NCI-H2107 treated with DMSO at 0.1 percent for 48 hours (cell line): ENCODE measurements around the gene AFAP1.
"Not testable (repeated sequence)": the region's sequence is repeated elsewhere in the genome, so short reads cannot be mapped to it uniquely, and the experiment has no call there.

ENCODE experiments used
- DNase-seq: peaks from one replicate; lab custom pipeline; 2025; ENCODE audit not compliant: unreplicated experiment; lab: John Stamatoyannopoulos, UW

Gene AFAP1

DNA sequence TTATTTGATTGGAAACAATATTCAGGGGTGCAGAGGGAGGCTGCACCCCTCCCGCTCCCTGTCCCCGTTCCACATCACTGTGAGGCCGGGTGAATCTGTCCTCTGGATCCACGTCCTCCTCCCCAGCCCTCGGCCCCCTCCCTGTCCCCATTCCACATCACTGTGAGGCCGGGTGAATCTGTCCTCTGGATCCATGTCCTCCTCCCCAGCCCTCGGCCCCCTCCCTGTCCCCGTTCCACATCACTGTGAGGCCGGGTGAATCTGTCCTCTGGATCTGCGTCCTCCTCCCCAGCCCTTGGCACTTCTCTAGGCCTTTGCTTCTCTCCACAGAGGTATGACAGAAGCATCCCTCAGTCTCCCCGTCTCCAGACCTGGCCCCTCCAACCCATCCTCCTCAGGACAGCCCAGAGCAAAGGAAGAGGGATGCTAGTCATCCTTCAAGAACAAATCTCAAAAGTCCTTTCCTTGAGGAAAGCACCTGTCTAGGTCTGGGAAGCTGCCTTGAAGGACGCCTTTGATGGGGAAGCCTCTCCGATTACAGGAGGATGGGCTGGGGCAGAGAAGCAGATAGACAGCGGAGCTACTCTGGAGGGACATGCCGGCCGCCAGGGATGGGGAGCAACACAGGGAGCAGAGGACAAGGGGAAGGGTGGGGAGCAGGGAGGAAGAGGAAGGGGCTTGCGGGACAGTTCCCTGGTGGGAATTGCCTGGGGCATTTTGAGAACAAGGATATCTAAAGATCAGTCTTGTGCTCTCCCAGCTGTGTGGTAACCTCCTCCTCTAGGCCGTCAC lies 10.8 kb upstream of the AFAP1 start:
- no peak for DNase-seq

DNA sequence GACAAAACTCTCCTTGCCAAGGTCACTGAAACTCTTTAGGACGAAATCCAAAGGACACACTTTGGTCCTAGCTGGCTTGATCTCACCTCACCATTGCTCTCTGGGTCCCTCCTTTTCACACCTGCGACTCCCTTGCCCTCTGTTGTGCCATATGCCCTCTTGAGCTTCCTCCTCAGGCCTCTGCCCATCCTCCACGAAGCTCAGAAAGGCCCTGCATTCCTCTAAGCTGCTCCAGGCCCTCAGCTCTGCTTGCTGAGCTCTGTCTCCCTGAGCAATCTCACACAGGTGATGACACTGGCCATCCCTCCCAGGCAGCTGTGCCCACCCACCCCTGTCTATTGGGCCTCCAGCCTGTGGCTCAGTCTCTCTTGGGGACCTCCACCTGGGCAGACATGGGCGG lies 10.1 kb upstream of the AFAP1 start:
- DNase-seq = no peak

DNA sequence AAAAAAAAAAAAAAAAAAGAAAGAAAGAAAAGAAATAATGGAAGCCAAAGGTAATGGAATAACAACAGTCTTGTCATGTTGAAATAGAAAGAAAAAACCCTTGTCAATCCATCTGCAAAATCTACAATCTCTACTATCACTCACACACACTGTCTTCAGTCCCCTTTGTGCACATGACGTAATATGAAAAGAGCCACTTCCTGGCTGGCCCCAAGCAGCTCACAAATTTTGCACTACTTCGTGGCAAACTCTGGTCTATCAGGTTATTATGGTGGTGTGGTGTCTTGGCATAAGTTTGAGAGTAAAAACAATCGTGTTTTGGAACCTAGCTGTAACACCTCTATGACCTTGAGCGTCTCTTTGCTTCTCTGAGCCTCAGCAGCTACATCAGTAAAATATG lies 8.3 kb upstream of the AFAP1 start:
- DNase-seq = no peak

DNA sequence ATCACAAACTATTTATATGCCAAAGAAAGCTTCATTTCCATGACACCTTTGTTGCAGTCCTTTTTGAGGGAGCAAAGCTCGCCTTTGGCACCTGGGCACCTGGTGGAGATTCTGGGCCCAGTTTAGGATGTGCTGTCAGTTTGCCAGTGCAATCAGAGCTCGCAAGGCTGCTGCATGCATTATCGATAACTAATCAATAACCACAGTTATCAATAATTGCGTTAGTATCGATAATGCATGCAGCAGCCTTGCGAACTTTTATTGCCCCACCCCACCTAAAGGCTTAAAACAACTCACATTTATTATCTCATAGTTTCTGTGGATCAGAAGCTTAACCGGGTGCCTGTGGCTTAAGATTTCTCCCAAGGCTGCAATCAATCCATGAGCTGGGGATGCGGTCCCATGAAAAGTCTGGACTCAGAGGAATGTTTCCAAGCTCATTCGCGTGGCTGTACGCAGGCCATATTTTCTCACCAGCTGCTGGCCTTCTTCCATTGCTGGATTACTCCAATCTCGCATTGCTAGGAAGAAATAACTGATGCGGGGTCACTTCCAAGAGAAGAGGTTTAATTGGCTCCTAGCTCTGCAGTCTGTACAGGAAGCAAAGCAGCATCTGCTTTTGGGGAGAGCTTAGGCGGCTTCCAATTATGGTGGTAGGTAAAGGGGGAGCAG lies 6.2 kb upstream of the AFAP1 start:
- DNase-seq = no peak

DNA sequence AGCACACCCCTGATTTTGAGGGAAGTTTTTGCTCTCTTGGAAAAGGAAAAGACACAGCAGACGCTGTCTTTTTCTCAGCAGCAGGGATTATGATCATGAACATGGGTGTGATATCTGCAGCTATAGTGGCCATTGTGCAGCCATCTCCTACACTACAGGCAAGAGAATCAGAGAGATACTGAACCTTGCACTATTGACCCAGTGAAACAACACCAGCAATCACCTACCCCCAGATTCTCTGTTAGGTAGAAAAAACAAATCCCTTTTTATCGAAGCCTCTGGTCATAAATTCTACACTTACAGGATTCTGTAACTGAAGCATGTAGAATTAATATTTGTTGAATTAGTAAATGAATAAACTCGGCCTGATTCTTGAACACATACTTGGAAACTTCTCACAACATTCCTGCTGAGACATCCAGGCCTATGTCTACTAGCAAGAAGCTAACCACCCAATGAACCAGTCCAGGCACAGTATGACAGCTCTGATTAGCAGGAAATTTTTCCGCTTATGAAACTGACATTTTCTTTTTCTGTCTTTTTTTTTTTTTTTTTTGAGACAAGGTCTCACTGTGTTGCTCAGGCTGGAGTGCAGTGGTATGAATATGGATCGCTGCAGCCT lies 5.0 kb upstream of the AFAP1 start:
- DNase-seq = no peak

DNA sequence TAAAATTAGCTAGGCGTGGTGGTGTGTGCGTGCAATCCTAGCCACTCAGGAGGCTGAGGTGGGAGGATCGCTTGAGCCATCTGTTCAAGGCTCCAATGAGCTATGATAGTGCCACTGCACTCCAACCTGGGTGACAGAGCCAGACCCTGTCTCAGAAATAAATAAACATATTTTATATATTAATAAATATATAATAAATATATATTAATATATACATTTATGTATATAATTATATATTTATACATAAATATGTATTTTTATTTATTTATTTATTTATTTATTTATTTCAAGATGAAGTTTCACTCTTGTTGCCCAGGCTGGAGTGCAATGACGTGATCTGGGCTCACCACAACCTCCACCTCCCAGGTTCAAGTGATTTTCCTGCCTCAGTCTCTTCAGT lies 4.0 kb upstream of the AFAP1 start:
- not testable (repeated sequence) for DNase-seq

DNA sequence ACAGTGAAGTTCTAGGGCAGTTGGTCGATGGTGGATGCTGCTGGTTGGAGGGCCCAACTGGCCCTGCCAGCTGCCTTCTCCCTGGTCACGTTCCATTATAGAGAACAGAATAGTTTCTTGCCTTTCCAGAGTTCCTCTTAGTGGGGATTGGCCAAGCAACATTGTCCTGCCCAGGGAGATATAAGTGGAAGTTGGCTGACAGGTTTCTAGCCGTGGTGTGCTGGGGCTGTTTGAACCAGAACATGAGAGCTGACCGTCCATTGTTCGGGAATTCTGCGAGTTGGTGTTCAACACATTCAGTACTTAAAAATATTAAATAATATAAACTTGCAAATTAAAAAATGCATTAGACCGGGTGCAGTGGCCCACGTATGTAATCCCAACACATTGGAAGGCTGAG lies 3.5 kb upstream of the AFAP1 start:
- no peak for DNase-seq

DNA sequence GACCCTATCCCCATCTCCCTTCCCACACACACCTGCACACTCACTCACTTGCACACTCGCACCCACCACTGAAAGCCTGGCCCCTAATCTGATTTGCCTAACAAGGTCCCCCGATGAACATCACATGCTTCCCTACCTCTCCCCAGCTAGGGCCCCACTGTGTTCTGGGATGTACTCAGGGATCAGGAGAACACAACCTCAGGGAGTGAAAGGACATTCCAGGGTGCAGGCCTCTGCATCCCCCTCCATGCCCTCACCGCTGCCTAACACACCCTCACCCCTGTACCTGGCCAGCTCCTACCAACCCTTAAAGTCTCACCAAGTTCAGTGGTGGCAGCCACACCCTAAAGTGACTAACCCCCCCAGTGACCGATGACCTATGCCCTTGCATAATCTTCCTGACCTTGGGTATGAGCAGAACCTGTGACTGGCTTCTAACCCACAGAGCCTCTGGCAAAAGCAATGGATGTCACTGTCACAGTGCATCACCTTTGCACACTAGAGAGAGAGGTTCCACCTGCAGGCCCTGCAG lies 2.4 kb upstream of the AFAP1 start:
- DNase-seq = no peak

DNA sequence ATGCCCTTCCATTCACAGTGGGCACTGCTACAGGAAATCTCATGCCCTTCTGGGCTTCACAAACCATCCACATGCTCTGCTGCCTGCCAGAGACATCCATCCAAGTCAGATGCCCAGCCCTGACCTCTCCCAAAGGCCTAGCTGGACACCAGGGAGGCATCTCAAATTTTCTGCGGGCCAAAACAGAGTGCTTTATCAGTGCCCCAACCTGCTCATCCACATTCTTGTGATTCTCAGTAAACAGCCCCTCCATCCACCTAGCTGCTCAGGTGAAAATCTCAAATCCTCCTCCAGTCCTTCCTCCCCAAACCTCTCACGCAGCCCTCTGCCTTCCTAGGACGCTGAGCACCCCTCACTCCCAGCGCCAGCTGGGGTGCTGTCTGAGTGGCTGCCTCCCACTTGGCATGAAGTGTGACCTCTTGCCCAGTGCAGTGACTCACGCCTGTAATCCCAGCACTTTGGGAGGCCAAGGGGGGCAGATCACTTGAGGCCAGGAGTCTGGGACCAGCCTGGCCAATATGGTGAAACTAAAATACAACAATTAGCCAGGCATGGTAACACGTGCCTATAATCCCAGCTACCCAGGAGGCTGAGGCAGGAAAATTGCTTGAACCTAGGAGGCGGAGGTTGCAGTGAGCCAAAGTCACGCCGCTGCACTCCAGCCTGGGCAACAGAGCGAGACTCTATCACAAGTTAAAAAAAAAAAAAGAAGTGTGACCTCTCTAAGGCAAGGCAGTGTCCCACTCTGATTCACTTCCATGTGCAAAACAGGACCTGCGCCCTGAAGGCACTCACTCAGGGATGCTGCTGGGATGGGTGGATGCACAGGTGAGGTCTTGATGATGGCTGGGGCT lies 1.7 kb upstream of the AFAP1 start:
- no peak for DNase-seq

DNA sequence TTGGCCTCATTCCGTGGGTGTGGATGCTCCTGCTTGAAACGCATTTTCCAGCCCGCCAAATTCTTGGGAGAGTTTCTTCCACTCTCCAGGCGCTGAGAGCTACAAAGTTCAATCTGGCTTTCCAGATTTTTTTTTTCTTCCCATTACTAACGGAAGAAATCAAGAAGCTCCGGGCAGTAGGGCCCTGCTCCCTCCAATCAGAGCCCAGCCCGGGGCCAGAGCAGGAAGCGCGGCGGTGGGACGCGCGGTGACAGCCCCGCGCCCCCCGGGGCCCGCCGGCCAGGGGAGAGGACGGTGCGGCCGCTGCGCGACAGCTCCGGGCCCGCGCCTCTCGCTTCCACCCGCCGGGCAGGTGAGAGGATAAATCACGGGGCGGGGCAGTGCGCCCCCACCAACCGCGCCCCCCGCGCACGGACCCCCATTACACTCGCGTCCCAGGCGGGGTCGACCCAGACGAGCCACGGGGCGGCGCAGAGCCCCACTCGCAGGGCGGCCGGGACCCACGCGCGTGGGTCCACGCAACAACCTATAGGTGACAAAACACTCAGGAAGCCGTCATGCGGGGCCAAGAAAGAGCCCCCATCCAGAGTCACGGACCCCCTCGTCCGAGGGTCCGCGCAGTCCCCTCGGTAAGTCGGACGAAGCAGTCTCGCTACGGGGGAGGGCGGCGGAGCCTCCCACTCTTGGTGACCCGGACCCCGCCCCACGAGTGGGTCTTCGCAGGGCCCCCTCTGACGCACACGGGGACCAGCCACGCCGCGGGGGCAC lies 868 bp downstream of the AFAP1 start:
- no peak for DNase-seq

DNA sequence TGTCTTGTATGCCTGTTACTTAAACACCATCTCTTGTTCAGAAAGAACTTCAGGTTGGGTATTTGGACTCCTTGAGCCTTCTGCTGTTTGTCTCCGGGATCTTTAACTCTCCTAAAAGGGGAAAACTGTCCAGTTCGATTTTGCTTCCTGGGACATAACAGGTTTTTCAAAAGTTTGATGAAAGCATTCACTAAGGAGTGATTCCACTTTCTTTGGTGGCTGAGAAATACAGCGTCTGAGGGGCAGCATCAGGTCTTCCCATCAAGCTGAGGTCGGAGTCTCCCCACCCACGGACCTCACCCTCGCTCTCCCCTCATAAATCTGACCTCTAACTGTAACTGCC lies 1.4 kb downstream of the AFAP1 start:
- DNase-seq = no peak

DNA sequence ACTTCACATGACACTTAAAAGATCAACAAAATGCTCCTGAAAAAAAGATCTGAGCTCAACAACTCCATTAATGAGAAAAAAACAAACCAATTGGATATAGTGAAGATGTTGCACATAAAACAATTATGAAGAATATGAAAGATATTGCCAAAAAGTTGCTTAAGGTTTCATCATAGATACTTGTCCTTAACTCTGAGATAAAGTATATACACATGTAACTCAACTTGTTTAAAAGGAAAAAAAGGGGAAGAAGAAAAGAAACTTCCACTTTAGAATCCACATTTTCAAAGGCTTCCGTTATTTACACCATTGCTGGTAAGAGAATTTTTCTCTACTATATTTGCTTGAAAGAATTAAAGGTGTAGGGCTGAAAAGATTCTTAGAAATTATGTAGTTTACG lies 2.7 kb downstream of the AFAP1 start:
- no peak for DNase-seq

DNA sequence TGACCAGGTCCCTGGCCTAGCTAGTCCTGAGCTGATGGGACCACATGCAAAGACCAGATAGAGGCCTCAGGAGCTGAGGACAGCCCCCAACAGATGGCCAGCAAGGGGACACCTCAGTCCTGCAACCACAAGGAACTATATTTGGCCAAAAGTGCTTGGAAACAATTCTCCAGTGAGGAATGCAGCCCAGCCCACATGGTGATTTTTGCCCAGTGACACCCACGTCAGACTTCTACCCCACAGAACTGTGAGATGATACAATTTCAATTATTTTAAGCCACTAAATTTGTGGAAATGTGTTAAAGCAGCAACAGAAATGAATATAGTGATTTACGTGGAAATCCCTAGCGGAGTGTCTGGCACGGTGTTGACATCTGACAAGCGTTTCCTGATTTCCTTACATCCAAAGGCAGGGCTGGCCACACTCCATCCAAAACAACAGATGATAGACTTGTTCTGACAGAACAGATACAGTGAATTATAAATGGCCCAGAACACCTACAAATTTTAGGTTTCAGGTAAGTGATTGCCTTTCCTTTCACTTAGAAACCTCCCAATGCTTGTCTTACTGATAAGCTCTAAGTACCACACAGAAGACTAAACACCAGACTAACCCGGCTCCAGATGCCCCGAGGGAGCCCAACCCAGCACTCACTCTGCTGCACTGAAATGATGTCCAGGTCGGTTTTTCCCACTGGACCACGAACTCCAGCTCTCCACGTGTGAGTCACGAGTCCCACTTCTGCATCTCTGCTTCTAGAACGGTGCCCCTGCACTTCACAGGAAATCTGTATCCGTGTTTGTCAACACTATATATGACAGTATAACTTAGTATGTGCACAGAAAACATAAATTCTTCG lies 5.8 kb downstream of the AFAP1 start:
- DNase-seq = no peak

DNA sequence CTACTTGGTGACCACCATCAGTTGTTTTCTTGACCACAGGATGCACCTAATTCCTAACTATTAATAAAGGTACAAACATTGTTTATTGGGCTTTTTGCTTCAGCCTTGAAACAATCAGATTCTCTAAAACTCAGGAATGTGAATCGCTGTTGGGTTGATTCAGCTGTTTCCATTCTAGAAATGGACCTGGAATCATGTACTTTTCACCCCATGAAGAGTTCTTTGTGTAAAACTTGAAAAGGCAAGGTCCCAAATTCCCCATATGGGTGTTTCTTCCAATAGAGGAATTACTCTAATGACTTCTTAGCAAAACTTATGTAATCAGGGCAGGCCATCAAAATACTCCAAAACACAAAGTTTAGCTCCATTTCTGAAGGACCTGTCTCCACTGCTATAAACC lies 7.4 kb downstream of the AFAP1 start:
- no peak for DNase-seq

DNA sequence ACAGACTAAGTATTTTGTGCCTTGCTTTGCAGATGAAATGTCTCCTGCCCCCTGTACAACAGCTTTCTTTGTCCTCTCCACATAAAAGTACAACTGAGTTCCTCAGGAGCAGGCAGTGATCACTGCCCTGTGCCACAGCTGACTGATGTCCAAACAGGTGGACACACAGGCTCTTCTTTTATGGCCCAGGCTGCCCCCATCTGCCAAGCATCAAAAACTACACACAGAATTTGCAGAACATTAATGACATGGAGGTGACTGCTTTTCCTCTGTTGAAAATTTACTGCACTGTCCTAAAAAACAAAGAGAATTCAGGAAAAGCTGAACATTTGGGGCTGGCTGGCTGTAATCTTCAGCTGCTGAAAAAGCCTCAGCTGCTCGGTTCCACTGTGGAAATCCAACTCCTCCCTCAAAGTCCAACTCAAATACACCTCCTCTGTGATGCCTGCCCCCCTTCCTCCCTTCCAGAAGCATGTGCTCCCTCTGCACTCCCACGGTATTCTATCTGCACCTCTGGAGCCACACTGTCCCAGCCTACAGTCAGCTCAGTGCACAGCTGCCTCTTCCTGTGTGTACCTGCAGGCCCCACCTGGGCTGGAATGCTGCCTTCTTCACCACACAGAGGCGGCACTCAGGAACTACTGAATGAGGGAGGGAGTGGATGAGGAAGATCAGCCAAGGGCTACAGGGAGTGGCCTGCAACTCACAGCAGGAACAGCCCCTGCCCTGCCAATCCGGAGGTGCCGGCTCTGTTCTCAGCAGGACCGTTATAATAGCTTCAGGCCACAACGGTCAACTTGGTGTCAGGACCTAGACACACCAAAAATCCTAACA lies 10.3 kb downstream of the AFAP1 start:
- DNase-seq = no peak

DNA sequence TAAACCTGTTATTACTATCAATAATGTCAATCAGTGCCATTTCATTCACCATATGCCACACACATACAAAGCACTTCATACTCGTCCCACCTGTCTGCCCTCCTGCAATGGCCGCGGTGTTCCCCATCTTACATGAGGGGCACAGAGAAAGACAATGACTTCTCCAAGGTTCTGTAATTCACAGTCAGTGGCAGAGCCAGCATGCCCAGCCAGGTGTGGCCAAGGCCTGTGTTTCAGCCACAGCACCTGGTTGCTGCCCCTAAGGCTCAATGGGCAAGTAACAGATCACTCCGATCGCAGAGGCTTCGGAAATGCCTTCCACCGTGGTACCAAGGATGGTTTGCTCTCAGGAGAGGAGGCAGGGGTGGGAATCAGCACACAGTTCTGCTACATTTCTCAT lies 10.9 kb downstream of the AFAP1 start:
- DNase-seq = no peak

DNA sequence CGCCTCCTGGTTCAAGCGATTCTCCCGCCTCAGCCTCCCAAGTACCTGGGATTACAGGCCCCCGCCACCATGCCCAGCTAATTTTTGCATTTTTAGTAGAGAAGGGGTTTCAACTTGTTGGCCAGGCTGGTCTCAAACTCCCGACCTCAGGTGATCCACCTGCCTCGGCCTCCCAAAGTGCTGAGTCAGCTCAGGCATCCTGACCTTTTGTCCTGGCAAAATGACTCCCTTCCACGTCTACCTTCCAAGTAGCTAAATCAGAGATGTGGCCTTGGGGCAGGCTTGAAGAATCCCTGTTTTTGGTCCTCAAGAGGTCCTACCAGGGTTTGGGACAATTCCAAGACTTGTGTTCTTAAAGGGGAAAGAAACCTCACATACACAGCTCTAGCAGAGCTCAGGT lies 12.8 kb downstream of the AFAP1 start:
- DNase-seq = no peak

DNA sequence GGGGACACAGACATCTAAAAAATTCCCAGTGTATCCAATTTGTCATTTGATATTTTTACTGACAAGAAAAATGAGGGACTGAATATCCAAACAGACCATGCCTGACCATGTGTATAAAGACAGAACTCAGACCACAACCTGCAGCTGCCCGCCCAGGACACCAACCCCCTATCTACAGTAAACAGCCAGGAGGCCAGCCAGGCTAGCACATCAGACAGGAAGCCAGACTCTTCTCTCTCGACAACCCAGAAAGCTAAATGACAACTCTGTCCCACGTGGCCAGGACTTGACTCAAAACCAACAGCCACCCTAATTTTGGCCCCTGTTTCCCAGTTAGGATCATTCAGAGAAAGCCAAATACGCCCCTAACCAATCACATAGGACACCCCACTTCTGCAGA lies 15.1 kb downstream of the AFAP1 start:
- no peak for DNase-seq

DNA sequence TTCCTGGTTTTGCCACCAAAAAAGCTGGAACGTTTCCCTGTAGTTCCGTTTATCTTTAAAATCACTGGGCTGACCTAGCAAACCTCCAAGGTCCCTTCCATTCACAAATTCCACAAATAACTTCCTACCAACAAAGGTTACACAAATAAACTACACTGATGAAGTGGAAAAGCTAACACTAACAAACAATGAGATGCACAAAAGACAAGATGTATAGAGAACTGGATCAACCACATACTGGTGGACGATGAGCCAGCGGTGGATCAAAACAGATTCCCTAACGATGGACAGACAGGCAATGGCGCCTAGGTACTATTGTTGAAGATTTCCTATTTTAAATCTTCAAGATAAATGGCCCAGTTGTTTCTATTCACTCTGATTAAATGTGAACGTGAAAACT lies 15.5 kb downstream of the AFAP1 start:
- no peak for DNase-seq
